ENCODE data around the gene NDUFA9.

- TF ChIP-seq CTCF (IDR thresholded peaks at IDR 0.05) (no peak), ZFX (IDR thresholded peaks at IDR 0.05; ENCODE audit: borderline replicate concordance) (no peak)
Measured at GRCh38 chr12:4690760-4691159, 41.8 kb downstream of the NDUFA9 start.

All from 22Rv1 (cell line).